ENCODE measurements around the gene HTR1D.
"Not testable (repeated sequence)": the region's sequence is repeated elsewhere in the genome, so short reads cannot be mapped to it uniquely, and the experiment has no call there.

The HTR1D gene, protein sequence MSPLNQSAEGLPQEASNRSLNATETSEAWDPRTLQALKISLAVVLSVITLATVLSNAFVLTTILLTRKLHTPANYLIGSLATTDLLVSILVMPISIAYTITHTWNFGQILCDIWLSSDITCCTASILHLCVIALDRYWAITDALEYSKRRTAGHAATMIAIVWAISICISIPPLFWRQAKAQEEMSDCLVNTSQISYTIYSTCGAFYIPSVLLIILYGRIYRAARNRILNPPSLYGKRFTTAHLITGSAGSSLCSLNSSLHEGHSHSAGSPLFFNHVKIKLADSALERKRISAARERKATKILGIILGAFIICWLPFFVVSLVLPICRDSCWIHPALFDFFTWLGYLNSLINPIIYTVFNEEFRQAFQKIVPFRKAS

DNA sequence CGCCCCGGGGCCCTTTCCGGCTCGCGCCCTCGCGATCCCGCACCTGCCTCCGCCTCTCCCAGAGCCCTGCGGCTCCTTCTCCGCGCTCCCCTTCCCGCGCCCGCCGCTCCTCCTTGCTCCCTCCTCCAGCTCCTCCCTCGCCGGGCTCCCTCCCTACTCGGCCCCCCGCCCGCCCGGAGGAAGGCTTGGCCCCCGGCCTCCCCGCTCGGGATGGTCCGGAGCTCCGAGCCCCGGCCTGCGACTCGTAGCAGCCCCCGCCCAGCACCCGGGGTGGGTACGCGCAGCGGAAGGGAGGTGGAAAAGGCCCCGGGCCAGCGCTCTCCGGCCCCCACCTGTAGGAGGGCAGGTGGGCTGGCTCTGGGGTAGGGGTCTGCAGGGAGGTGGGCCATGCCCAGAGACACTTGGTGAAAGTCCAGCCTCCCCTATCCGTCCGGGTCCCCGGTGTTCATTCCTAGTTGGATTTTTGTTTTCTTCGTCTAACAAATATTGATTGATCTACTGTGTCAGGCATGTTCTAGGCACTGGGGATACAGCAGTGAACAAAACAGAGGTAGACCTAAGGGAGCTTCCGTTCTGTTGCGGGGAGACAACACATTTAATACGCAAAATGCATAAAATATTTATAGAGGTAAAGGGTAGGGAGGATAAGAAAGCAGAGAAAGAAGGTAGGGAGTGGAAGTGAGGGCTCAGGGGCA is at the start of gene HTR1D:
HTR1D (minus strand) TSS at position 82 of the 695 bp plus-strand sequence. CDS start 23,283 bp downstream, outside the sequence.
- no peak for FAIRE-seq

DNA sequence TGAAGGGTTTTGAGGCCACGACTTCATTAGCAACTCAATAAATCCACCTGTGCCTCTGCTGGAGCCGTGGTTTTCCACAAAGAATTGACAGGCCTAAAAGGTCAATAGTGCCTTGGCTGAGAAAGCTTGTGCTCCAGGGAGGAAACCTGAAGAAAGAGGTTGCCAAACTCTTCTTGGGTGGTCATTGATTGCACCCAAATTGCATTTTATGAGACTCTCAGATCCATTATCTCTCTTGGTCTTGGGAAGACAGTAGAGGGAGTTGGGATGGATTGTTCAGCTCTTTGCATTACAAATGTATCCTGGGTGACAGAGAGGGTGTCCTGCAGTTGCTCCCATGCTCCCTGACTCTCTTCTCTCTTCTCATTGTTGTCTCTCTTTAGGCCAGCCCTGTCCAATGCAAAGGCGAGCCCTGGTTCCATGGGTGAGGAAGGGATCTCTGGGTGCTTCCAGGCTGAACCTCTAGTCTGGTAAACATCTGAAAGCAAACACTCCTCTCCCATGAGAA is 46.1 kb upstream of the HTR1D start:
- FAIRE-seq = no peak

DNA sequence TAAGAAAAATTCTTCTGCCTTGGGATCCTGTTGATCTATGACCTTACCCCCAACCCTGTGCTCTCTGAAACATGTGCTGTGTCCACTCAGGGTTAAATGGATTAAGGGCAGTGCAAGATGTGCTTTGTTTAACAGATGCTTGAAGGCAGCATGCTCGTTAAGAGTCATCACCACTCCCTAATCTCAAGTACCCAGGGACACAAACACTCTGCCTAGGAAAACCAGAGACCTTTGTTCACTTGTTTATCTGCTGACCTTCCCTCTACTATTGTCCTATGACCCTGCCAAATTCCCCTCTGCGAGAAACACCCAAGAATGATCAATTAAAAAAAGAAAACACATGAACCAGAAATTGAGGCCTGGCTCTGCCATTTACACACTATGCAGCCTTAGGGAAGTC is 40.8 kb upstream of the HTR1D start:
- not testable (repeated sequence) for FAIRE-seq

DNA sequence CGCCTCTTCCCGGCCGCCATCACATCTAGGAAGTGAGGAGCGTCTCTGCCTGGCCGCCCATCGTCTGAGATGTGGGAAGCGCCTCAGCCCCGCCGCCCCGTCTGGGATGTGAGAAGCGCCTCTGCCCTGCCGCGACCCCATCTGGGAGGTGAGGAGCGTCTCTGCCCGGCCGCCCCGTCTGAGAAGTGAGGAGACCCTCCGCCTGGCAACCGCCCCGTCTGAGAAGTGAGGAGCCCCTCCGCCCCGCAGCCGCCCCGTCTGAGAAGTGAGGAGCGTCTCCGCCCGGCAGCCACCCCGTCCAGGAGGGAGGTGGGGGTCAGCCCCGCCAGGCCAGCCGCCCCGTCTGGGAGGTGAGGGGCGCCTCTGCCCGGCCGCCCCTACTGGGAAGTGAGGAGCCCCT is 40.1 kb upstream of the HTR1D start:
- not testable (repeated sequence) for FAIRE-seq

DNA sequence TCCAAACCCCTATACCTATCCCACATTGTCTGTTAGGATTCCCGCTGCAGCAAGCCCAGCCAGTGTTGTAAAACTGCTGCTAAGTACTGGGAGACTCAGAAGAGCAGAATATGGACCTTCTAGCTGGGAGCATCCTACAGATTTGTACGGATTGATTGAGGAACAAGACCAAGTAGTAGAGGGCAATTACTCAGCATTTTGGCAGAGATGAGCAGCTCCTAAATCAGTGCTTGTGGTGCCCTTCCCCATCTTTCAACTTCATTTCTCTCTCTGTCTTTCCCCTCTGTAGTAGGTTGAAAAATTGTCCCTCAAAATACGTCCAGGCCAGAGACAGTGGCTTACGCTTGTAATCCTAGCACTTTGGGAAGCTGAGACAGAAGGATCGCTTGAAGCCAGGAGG is 37.3 kb upstream of the HTR1D start:
- no peak for FAIRE-seq

DNA sequence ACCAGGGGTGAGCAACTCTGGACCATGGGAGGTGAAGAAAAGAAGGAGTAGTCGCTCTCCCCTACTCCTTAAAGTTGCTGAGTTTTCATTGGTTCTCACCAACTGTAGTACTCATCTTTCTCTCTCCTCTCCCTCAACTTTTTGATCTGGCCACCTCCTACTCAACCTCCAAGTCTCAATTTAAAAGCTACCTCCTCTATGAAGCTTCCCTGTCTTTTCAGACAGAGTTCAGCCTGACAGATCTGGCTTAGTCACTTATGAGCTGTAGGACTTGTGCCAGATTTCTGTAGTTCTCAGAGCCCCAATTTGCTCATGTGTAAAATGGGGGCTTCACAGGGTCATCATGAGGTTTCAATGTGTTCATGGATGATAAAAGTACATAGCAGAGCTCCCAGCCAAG is 34.5 kb upstream of the HTR1D start:
- no peak for FAIRE-seq

DNA sequence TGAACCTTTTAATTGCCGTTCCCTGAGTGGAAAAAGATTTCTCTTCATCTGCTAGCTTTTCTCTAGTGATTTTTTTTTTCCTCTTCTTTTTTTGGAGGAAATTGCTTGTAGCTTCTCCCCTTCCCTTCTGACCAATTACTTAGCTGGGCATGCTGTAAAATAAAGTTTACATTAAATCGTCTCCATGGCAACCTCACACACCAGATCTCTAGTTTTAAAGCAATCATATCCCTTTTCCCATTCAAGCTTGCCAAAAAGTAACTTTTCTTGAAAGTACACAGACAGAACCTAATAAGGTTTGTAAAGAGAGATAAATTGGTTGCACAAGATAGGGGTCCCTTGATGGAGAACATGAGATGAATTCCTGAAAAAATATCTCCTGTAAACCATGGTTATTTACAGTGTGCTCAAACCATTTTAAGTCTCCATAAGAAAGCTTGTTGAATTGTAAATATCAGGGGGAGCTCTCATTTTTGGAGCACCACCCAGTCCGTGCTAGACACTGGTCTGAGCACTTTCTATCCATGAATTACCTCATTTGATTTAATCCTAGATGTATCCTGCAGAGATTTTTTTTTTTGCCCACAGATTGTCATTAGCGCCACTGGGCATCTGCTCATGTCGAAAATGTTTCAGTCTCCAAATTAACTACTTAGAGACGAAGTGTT is 32.6 kb upstream of the HTR1D start:
- FAIRE-seq = no peak

DNA sequence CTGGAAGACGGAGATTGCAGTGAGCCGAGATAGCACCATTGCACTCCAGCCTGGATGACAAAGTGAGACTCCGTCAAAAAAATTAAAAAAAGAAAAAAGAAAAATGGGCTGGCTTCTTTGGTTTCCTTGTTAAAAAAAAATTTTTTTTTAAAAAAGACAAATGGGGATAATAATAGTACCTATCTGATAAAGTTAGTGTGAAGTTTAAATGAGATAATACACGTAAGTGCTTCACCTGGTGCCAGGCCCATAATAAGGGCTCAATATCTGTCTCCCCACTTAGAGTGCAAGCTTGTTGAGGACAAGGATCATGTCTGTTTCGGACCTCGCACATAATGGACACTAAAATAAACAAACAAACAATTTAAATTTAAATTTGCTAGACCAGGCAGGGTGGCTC is 30.0 kb upstream of the HTR1D start:
- FAIRE-seq = no peak

DNA sequence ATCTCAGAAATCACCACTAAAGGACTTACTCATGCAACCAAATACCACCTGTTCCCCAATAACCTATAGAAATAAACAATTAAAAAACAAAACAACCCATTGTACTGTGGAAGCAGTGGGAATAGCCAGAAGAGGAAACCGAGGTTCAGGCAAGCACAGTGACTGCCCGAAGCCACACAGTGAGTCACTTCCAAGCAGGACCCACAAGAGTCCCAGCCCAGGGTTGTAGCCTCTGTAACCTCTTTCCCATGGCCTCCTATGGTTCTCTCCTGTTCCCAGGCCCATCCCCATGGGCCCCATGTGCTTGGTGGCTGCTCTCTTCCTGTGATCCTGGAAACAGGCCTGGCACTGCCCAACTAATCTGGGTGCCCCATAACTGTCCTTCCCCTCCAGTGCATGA is 29.0 kb upstream of the HTR1D start:
- no peak for FAIRE-seq

DNA sequence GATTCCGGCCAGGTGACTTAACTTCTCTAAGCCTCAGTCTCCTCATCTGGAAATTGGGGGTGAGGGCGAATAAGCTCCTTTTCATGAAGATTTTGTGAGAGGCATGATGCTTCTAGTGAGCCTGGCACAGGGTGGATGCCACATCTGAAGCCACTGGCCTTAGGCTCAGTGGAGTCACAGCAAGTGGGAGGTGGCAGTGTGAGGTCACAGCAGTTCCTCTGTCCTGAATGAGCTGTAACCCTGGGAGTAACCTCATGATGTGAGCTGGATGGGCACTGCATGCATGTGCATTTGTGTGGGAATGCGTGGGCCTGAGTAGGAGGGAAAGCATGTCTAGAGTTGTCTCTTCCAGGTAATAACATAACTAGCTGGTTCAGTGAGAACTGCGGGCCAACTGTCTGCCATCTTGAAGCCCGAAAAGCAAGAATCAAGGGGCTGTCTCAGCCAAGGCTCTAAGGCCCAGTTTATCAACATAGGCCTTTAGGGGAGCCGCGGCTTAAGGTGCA is 27.0 kb upstream of the HTR1D start:
- no peak for FAIRE-seq

DNA sequence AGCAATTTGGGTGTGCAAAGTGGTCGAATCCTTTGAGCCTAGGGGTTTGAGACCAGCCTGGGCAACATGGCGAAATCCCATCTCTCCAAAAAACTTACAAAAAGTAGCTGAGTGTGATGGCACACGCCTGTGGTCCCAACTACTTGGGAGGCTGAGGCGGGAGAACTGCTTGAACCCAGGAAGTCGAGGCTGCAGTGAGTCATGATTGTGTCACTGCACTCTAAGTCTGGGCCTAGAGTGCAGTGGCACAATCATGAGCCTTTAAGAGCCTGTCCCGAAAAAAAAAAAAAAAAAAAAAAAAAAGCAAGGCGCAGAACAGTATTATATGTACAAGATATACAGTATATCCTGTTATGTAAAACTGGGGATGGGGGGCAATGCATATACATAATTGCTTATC is 25.1 kb upstream of the HTR1D start:
- FAIRE-seq = no peak

DNA sequence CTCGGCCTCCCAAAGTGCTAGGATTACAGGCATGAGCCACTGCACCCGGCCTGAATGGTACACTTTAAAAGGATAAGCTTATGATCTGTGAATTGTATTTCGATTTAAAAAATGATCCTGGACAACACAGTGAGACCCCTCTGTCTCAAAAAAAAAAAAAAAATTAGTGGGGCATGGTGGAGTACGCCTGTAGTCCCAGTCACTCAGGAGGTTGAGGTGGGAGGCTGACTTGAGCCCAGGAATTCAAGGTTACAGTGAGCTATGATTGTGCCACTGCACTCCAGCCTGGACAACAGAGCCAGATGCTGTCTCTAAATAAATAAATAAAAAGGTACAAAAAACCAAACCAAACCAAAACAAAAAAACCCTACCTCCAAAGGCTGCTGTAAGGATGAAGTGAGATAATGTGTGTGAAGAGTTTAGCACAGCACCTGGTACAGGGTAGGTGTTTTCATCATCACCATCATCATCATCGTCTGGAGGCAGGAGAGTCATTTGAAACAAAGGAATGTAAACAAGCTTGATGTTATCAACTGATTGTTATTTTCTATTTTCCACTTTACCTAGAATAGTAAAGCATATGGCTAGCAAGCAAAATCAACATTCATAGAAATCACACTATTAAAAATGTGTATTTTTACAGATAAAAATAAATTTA is 22.5 kb upstream of the HTR1D start:
- no peak for FAIRE-seq

DNA sequence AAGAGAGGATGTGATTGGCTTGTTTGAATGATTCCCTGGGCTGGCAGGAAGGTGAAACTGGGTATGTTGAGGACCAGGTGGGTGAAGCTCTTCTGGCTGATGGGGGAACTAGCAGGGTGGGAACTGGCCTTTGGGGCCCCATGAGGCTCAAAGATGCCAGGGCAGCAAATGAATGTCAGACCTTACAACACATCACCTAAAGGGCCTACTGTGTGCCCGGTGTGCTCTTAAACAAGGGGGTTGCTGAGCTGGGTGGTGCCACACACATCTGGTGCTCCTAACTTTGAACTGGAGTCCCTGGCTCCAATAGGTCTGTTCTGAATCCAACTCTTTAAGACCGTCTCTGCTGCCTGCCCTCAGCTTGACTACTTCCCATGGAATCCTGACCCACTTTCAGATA is 21.3 kb upstream of the HTR1D start:
- no peak for FAIRE-seq

DNA sequence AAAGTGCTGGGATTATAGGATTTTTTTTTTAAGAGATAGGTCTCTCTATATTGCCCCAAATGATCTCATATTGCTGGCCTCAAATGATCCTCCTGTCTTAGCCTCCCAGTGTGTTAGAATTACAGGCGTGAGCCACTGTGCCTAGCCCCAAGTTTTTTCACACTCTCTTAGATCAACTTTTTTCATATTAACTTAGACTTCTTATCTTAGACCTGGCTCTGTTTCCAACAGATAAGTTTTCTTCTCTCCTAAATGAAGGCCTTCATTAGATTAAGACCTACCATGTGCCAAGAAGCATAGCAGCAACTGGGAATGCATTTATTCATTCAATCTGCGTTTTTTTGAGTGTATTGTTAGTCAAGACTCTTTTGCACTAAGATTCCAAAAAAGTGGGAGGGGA is 20.2 kb upstream of the HTR1D start:
- FAIRE-seq = no peak

DNA sequence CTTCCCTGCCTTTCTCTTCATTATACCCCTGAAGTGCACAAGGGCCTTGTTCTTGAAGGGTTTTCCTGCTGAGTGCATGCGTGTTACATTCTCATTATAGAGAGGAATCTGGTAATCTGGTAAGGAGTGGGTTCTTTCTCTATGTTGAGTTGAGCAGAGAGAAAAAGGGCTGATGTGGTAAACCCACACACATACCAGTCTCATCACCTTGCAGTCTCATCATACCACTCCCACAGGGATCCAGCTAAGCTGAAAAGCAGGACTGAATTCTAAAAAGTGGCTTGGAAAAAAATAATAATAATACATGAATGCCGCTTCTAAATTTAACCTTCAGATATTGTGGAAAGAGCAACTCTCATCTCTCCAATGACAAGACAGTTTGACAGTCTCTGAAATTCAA is 10.5 kb upstream of the HTR1D start:
- no peak for FAIRE-seq

DNA sequence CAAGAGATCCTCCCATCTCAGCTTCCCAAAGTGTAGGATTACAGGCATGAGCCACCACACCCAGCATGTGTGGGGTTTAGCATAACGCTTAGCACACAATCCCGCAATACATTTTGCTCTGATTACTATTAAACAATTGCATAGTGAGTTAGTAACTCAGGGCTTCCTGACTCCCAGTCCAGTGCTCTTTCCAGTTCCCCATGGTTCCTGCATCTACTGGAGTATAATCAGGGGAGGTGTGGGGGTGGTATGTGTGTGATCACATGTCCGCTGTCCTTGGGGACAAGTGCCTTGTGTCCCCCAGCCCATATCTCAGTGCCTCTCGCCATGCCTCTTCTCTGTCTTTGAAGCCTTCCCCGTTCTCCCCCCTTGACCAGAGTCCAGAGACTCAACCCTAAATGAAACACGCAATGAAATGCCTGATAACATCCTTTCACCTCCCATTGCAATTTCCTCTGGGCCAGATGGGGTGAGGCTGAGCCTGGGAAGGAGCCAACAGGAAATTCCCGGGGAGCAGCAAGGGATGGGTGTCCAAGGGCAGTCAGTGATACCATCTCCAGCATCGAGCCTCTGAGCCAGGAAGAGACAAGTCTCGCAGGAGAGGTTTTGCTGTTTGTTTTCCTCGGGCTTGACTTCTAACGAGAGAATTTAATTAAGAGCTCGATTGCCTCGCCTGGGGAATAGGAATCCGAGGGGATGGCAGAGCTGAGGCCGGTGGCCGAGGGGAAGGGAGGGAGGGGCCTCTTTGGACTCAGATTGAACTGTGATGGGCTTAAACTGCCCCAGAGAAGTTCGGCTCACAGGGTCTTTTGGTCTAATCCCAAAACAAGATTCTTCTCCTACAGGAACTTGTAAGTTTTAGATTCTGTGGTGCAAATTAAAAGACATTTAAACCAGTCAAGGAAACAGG is 7.7 kb upstream of the HTR1D start:
- no peak for FAIRE-seq

DNA sequence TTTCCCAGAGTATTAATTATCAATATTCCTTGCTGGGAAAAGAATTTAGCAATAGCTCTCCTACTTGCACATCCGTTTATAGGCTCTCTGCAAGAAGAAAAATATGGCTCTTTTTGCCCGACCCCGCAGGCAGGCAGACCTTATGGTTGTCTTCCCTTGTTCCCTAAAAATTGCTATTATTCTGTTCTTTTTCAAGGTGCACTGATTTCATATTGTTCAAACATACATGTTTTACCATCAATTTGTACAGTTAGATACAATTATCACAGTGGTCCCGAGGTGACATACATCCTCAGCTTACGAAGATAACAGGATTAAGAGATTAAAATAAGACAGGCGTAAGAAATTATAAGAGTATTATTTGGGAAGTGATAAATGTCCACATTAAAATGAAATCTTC is 6.7 kb upstream of the HTR1D start:
- not testable (repeated sequence) for FAIRE-seq

DNA sequence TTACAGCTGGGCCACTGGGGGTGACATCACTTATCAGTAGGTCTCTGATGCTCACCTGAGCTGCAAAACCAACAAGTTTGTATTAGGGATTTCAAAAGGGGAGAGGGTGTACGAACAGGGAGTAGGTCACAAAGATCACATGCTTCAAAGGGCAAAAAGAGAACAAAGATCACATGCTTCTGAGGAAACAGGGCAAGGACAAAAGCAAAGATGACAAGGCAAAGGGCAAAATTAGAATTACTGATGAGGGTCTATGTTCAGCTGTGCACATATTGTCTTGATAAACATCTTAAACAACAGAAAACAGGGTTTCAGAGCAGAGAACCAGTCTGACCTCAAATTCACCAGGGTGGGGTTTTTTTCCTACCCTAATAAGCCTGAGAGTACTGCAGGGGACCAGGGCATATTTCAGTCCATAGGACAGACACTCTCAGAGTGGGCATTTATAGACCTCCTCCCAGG is 6.2 kb upstream of the HTR1D start:
- FAIRE-seq = not testable (repeated sequence)

DNA sequence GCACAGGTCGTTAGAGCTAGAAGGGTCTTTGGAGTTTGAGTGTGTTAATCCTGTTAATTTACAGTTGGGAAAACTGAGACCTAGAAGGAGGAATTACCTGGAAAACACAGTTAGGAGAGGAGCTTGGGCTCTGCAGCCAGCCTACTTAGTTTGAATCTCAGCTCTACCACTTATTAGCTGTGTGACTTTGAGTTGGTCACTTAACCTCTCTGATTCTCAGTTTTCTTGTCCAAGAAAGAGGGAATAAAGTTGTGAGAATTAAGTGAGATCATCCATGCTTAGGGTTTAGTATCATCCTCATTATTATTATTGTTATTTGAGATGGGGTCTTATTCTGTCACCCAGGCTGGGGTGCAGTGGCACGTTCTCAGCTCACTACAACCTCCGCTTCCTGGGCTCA is 5.4 kb upstream of the HTR1D start:
- no peak for FAIRE-seq

DNA sequence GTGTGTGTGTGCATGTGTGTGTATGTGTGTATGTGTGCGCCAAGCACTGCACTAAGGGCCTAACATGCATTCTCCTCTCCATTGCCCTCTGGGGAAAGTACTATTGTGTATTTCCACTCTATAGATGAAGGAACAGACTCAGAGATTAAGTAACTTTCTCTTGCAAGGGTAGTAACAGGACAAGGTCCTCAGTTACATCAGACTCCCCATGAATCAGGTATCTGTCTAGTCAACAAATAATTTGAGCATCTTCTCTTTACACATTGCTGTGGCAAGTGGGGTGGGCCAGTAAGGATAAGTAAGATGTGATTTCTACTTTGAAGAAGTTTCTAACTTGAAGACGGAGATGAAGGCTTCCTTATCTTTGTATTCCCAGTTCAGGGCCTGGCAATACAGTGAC is 5.0 kb upstream of the HTR1D start:
- FAIRE-seq = no peak

DNA sequence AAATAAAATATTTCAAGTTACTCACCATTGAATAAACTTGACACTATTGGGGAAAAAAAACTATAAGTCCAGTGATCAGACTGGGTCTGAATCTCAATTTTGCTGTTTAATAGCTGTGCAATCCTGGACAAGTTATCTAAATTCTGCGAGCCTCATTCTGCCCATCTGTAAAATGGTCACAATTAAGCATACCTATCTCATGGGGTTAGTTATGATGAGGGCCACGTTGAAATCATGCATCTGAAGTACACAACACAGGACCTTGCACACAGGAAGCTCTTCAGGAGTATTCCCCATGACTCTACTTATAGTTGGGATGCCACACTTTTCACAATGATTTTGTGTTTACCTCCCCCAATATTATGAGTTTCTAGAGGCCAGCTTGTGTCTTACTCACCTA is 3.8 kb upstream of the HTR1D start:
- no peak for FAIRE-seq

Measured in TTC549 (cell line).